ENCODE measurements around the gene ARID1B. TPM values are rescaled to one million over a fixed set of nuclear protein-coding genes. Genes with fewer than 3 reads are reported as not detected.

ARID1B gene
- total RNA-seq, 2 experiments from 2014 or later: 90.1 to 164 TPM

- ChIA-PET POLR2A (interaction anchor here (0.5 to 1.0 kb wide), 2 partner anchors 11 to 278 kb away, joined by 4 to 8 read pairs; no protein-coding TSS in a partner anchor), CTCF (ENCODE audit: unreplicated experiment) (no interaction called here)
- peak; percentile 38 for DNase-seq (ENCODE audit: low spot score)
- H3K9me2 ChIP-seq (ENCODE audit: insufficient read depth, low read length): no peaks in the 10 kb centered on the region
- peaks cover 86% of the 10 kb centered on the region for H3K79me2 ChIP-seq (ENCODE audit: insufficient read depth, low read depth, low read length)
- H4K20me1 ChIP-seq (ENCODE audit: insufficient read depth, low read length): peaks cover 6% of the 10 kb centered on the region; the same call in 1 of the 2 replicates
- TF ChIP-seq EZH2phosphoT487 (IDR thresholded peaks at IDR 0.05; ENCODE audit: borderline replicate concordance, low read depth, low read length) (no peak), CTCF (conservative IDR thresholded peaks at IDR 0.05; ENCODE audit: low read length) (no peak)
- H3K4me2 ChIP-seq (ENCODE audit: low read length): peak overlapping the region; percentile 44
- peaks cover 48% of the 10 kb centered on the region for H3K4me1 ChIP-seq (ENCODE audit: insufficient read depth, low read length, poor library complexity, severe bottlenecking)
- H3K9me3 ChIP-seq (ENCODE audit: low read length): no peaks in the 10 kb centered on the region
- BruUV-seq (replicated peaks): no TSS peak
- intact Hi-C loops (cut with micrococcal nuclease; ENCODE audit: unreplicated experiment): no loop called here
- H3K27ac ChIP-seq (ENCODE audit: low read depth, low read length, poor library complexity, severe bottlenecking): peak overlapping the region; percentile 52
- H3K4me3 ChIP-seq (ENCODE audit: low read depth, low read length, poor library complexity, severe bottlenecking): peak overlapping the region; percentile 4
- peaks cover 60% of the 10 kb centered on the region for H3K36me3 ChIP-seq (ENCODE audit: insufficient read depth, low read length)
- H2AFZ ChIP-seq (ENCODE audit: low read length): no peak overlapping the region
These were observed 63.4 kb downstream of the ARID1B start for GRCh38 chr6:156840606-156841005.

GRCh38 chr6:156841508-156841907 is 64.3 kb downstream of the ARID1B start:
- Histone ChIP-seq H3K4me1 (ENCODE audit: insufficient read depth, low read length, poor library complexity, severe bottlenecking) (peaks cover 52% of the 10 kb centered on the region), H3K9me3 (ENCODE audit: low read length) (no peaks in the 10 kb centered on the region), H3K36me3 (ENCODE audit: insufficient read depth, low read length) (peaks cover 51% of the 10 kb centered on the region), H2AFZ (ENCODE audit: low read length) (no peak overlapping the region), H3K27ac (ENCODE audit: low read depth, low read length, poor library complexity, severe bottlenecking) (no peak overlapping the region), H4K20me1 (ENCODE audit: insufficient read depth, low read length) (peaks cover 6% of the 10 kb centered on the region; the same call in 1 of the 2 replicates), H3K4me2 (ENCODE audit: low read length) (peak overlapping the region; percentile 44), H3K79me2 (ENCODE audit: insufficient read depth, low read depth, low read length) (peaks cover 91% of the 10 kb centered on the region), H3K4me3 (ENCODE audit: low read depth, low read length, poor library complexity, severe bottlenecking) (no peak overlapping the region), H3K9me2 (ENCODE audit: insufficient read depth, low read length) (no peaks in the 10 kb centered on the region)
- intact Hi-C loops (cut with micrococcal nuclease; ENCODE audit: unreplicated experiment): no loop called here
- POLR2A ChIA-PET: interaction anchor here (1.0 kb wide), 1 partner anchor 10 kb away, joined by 3 read pairs; no protein-coding TSS in a partner anchor
- BruUV-seq (replicated peaks): no TSS peak
- TF ChIP-seq EZH2phosphoT487 (IDR thresholded peaks at IDR 0.05; ENCODE audit: borderline replicate concordance, low read depth, low read length) (no peak), CTCF (conservative IDR thresholded peaks at IDR 0.05; ENCODE audit: low read length) (no peak)
- no peak for DNase-seq (ENCODE audit: low spot score)
- CTCF ChIA-PET (ENCODE audit: unreplicated experiment): no interaction called here

GRCh38 chr6:156842598-156843250 is 65.5 kb downstream of the ARID1B start:
- ChIA-PET POLR2A (interaction anchor here (0.6 kb wide), 1 partner anchor 88 kb away, joined by 3 read pairs; no protein-coding TSS in a partner anchor), CTCF (ENCODE audit: unreplicated experiment) (no interaction called here)
- Histone ChIP-seq H4K20me1 (ENCODE audit: insufficient read depth, low read length) (peaks cover 6% of the 10 kb centered on the region; the same call in 1 of the 2 replicates), H3K27ac (ENCODE audit: low read depth, low read length, poor library complexity, severe bottlenecking) (no peak overlapping the region), H3K9me2 (ENCODE audit: insufficient read depth, low read length) (no peaks in the 10 kb centered on the region), H3K79me2 (ENCODE audit: insufficient read depth, low read depth, low read length) (peaks cover 95% of the 10 kb centered on the region), H3K4me3 (ENCODE audit: low read depth, low read length, poor library complexity, severe bottlenecking) (no peak overlapping the region), H3K36me3 (ENCODE audit: insufficient read depth, low read length) (peaks cover 44% of the 10 kb centered on the region), H3K9me3 (ENCODE audit: low read length) (no peaks in the 10 kb centered on the region), H3K4me1 (ENCODE audit: insufficient read depth, low read length, poor library complexity, severe bottlenecking) (peaks cover 59% of the 10 kb centered on the region), H2AFZ (ENCODE audit: low read length) (no peak overlapping the region), H3K4me2 (ENCODE audit: low read length) (no peak overlapping the region)
- no peak for DNase-seq (ENCODE audit: low spot score)
- intact Hi-C loops (cut with micrococcal nuclease; ENCODE audit: unreplicated experiment): no loop called here
- BruUV-seq (replicated peaks): TSS peak; percentile 0
- TF ChIP-seq CTCF (conservative IDR thresholded peaks at IDR 0.05; ENCODE audit: low read length) (no peak), EZH2phosphoT487 (IDR thresholded peaks at IDR 0.05; ENCODE audit: borderline replicate concordance, low read depth, low read length) (no peak)

All from OCI-LY7 (cell line).